ENCODE results near the gene FAAH.

The FAAH gene

DNA sequence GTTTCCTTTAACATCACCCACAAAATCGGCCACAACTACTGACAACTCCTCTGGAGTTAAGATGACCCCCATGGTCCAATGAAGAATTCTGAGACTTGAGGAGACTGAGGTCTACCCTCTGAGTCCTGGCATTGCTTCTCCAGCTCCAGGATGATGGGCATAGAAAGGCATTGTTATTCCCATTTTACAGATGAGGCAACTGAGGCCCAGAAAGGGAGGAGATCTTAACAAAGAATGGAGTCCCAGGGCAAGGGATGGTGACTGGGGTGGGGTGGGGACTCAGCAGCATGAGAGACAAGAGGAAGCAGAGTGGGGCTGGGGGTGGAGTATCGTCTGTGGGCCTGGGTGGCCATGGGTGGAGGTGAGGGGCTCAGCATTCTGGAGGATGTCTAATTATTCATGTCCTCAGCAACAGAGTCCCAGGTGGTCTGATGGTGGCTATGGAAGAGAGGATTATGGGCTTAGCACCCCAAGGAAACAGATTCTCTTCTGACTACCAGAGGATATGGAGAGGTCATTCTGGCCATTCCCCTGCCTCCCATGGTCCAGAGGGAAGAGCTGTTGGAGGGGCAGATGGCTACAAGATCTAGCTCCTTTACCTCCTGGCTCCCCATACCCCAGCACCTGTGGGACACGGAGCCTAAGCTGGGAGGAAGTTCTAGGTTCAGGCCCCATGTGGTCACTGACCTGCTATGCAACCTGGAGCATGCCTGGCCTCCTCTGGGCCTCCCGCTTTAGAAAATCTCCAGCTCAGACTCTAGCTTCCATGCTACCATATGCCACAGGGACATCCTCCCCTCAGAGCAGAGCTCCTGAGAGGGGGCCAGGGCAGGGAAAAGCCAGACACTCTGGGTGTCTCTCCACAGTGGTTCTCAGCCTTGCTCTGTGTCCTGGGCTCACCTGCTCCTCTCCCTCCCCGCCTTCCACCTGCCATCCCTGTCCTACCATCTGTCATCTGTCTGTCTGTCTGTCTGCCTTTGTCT, 58.1 kb downstream of the FAAH start:
- no peak for DNase-seq

DNA sequence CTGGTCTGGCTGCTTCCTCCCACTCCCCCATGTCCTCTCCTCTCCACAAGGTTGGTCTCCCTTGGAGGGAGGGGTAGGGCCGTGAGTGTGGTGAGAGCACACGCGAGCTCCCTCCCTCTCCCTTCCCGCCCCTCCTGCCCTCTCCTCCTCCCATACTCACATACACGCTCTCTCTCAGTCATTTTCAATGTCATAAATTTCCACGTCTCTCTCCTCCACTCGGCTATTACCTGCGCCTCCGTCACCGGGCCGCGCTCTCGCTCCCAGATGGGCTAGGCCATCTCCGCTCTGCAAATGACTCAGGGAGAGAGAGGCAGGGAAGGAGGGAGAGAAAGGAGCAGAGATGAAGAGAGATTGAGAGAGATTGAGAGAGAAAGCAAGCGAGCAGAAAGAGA, 58.8 kb downstream of the FAAH start:
- no peak for DNase-seq

DNA sequence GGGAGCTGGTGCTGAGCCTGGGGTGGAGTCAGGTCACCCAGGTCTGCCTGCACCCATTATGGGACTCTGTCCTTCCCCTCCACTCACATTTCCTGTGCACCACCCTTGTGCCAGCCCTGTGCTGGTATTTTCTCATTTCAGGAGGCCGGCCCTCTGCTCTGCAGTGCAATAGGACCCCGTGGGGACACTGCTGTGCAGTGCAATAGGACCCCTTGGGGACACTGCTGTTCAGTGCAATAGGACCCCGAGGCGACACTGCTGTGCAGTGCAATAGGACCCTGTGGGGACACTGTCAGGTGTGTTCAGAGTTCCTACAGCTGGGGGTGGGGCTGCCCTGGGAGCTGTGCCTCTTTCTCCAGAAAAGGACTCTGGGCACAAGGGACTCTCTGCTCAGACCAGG, 59.3 kb downstream of the FAAH start:
- DNase-seq, result no peak

DNA sequence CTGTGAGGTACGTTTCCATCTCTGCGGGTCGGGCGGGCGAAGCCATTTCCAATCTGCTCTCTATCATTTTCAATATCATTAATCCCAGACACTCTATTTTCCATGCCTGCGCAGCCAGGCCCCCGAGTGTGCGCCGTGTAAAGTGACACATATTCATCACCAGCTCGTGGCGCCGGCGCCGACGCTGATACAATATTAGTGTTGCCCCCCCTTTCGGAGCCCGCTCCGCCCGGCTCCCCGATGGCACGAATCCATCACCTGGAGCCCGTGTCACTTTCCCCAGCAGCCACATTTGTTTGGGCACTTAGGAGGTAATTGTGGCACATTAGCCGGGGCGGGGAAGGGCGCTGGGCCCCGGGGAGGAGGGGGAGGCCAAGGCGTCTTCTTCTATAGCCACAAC, 61.8 kb downstream of the FAAH start:
- no peak for DNase-seq

DNA sequence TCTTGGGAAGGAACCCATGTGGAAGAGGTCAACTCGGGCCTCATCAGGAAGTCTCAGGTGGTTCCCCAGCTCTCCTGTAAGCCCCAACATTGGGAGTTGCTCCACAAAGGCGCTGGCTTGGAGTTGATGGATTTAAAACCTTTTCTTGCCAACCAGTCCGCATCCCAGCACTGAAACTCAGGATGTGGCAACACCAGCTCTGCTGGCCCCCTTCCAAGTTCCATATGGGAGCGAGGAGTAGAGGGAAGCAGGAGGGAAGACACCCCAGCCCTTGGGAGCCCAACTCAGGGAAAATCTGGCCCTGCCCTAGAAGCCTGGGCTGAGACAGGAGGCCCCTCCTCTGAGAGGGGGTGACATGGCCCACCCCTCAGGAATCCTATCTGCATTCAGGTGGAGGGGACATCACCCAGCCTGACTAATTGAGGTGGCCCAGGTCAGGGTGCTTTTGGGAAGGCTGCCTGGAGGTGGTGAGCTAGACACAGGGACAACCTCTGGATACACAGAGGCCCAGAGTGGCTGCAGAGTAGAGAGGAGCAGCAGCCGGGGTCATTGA, 62.4 kb downstream of the FAAH start:
- DNase-seq, result no peak

DNA sequence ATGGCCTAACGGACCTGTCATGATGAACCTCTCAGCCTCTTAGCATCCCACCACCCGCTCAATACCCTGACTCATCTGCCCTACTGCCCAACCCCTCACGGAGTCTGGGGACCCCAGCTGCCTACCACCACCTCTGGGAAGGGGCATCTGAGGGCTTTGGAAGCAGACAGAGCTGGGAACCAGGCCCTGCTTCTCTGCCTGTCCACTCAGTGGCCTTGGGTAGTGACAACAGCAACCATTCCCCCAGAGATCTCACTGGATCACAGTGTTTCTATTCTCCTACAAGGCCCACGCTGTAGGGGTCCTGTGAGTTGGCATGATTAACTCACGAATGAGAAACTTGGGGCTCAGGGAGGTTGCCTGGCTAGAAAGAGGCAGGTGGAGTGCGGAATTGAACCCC, 63.1 kb downstream of the FAAH start:
- no peak for DNase-seq

DNA sequence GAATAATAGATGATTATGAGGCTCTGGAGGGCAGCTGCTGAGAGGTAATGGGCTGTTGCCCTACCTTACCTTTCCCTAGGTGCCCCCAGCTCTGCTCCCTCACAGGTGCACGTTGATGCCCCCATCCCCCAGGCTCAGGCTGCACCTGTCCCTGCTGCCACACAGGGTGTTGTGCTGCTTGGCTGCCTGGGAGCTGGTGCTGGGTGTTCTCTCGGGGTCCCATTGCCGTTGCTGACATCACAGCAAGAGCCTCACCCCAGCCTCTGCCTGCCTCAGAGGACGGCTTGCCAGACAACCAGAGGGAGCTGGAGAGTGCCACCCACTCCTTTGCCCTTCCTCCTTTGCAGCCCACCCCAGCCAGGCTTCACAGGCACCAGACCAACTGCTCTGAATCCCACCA, 64.1 kb downstream of the FAAH start:
- no peak for DNase-seq

DNA sequence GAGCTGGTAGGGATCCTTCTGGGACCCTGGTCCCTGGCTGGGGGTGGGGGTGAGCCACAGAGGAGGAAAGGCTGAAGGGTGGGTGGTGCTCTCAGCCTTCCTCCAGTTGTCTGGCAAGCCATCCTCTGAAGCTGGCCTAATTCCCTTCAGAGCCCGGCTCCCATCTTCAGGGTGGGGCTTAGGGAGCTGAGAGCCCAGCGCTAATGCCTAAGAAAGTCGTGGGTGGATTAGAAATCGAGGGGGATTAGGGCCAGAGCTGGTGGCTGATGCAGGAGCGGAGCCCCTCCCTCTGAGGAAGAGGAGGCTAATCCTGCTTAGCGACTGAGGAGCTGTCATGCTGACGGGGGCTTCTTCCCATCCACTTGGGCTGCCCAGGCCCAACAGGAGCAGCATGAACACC, 64.7 kb downstream of the FAAH start:
- DNase-seq, result no peak

DNA sequence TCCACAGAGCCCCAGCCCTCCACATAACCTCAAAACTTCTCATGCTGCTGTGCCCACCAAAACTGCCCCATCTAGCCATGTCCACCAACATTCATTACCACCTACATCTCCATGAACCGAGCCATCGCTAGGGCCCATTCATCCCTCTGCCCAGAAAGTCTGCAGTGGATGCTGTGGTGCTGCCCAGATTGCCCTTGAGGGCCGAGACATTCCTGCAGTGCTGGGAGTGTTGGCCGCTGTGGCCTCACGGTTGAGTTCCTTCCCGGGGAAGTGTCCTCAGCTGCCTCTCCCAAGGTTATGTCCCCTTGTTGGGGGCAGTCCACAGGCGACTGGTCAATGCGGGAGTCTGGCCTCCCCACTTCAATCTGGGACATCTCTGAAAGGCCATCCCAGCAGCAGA, 65.2 kb downstream of the FAAH start:
- DNase-seq, result no peak

DNA sequence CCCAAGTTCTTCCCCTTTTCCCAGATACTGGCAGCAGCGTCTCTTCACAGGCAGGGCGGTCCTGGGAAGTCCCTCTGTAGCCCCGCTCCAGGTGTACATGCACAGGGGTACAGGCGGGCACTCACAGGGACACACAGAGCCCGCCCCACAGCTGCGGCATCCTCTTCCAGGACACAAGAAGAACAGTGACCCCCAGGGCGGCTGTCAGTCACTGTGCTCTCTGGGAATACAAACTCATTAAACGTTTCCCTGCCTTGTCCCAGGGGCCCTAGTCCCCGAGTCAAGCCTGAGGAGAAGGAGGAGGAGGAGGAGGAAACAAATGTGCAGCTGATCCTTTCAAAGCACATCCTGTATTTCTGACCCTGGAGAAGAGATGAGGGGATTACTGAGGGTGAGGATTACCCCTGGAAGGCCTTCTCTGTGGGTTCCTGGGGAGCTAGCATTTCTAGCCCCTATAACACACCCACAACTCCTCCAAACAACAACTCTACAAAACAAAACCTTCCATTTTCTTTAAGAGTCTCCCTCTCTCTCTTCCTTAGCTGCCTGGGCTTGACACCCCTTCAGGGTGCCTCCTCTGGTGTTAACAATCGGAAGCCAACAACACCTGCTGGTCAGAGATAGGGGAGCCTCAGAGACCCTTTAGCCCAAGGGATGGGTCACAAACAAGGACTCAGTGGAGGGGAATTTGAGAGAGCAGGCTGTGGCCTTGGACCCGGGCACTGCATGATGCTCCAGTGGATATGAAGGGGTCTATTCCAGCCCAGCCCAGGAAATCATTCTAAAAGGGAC, 67.1 kb downstream of the FAAH start:
- DNase-seq, result no peak

DNA sequence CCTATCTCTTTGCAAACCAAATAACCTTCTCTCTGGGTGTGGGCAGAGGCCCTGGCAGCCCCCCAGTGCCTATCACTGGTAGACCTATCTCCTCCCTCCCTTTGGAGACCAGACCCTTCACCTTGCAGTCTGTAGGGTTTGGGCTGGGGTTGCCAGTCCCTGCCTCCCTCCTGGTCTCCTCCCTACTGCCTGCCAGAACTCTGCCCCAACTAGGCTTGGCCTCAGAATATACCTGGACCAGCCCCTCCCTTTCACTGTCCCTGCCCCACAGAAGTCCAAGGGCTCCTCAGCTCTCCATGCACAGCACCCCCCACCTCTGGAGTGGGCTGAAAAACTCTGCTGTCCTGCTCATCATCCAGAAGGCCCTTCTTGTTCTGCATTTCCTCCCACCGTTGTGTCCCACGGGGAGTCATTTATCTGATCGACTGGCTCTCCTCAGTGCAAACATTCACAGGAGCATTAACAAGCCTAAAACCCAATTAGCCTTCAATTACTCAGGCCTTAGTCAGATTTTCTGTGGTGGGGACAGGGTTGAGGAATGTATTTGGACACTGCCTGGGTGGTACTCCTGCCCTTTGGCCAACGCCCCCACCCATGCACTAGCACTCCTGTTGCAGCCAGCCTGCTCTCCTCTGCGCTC, 67.8 kb downstream of the FAAH start:
- no peak for DNase-seq

Measured in CD4-positive, alpha-beta T cell treated with Interleukin-6 for 4 hours (primary cell).